NB4 (cell line): Measurements from ENCODE around the gene ME3.

Experiments
- CTCF ChIP-seq: IDR thresholded peaks from one replicate; pipeline ENCODE4 v1.5.1; 2012; ENCODE audit warnings: low read depth, low read length
- POLR2A ChIP-seq: IDR thresholded peaks from 2 replicates; pipeline ENCODE4 v1.6.1; 2011; ENCODE audit warnings: mild to moderate bottlenecking; ENCODE audit not compliant: insufficient read length; ENCODE audit errors: extremely low read depth

DNA sequence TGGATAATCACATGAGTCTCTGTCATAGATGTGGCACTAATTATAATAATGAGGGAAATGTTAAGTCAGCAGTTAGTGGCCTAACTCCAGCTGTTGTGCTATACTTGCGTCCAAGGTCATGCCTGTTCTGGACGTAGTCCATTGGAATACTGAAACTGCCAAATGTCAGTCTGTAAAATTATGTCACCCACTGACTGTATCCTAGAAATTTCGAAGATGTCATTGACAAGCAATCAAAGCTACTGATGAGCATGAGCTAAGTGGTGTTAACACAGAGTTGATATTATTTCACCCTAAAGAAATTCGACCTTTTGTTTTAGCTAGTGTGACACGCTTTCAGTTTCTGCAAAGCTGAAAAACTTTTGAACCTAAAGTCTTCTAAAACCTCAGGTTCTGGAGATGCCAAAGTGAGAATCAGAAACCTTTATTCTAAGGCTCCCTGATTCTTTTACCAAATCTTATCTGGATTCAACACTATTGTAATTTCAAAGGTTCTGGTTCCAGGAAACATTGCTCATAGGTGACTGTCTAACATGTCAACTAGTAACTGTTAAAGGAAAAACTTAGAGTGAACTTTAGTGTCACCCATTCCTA, 14.9 kb upstream of the ME3 start:
- TF ChIP-seq CTCF, result no peak
- TF ChIP-seq POLR2A, result no peak
